H9 (cell line): ENCODE results near the gene RAB11FIP4. TPM values are rescaled to one million over a fixed set of nuclear protein-coding genes. Genes with fewer than 3 reads are reported as not detected.

ENCODE experiments used
- DNase-seq: peaks from one replicate; pipeline ENCODE4 v3.0.0-alpha.2; 2017
- H2AFZ ChIP-seq: one replicate; pipeline ENCODE4 v1.6.1; 2013; ENCODE audit warnings: mild to moderate bottlenecking, low read length, control low read depth, moderate library complexity
- H2AK5ac ChIP-seq: 2 replicates; pipeline ENCODE4 v1.6.1; 2013; ENCODE audit warnings: low read length, control low read depth, mixed read lengths; ENCODE audit not compliant: insufficient read length
- H2BK120ac ChIP-seq: one replicate; pipeline ENCODE4 v1.6.1; 2013; ENCODE audit warnings: low read depth, mild to moderate bottlenecking, low read length, control low read depth, inconsistent platforms; ENCODE audit not compliant: poor library complexity, severe bottlenecking
- H2BK12ac ChIP-seq: 2 replicates; pipeline ENCODE4 v1.6.1; 2013; ENCODE audit warnings: low read length, control low read depth, mixed read lengths, low read depth; ENCODE audit not compliant: insufficient read length
- H2BK15ac ChIP-seq: 2 replicates; pipeline ENCODE4 v1.6.1; 2013; ENCODE audit warnings: low read depth, low read length, control low read depth
- H2BK20ac ChIP-seq: one replicate; pipeline ENCODE4 v1.6.1; 2013; ENCODE audit warnings: low read depth, mild to moderate bottlenecking, low read length, control low read depth, inconsistent platforms; ENCODE audit not compliant: poor library complexity, severe bottlenecking
- H2BK5ac ChIP-seq: 2 replicates; pipeline ENCODE4 v1.6.1; 2013; ENCODE audit warnings: low read length, control low read depth, mixed read lengths; ENCODE audit not compliant: insufficient read length
- H3K14ac ChIP-seq: 2 replicates; pipeline ENCODE4 v1.6.1; 2013; ENCODE audit warnings: low read length, control low read depth; ENCODE audit not compliant: insufficient read depth
- H3K18ac ChIP-seq: 2 replicates; pipeline ENCODE4 v1.6.1; 2013; ENCODE audit warnings: low read depth, mild to moderate bottlenecking, mixed read lengths, low read length, control low read depth; ENCODE audit not compliant: insufficient read length
- H3K23ac ChIP-seq: 2 replicates; pipeline ENCODE4 v1.6.1; 2013; ENCODE audit warnings: low read length, control low read depth, mixed read lengths, low read depth; ENCODE audit not compliant: insufficient read length
- H3K23me2 ChIP-seq: 2 replicates; pipeline ENCODE4 v1.6.1; 2013; ENCODE audit warnings: low read depth, mild to moderate bottlenecking, mixed read lengths, low read length, control low read depth; ENCODE audit not compliant: insufficient read length, poor library complexity, severe bottlenecking
- H3K27ac ChIP-seq: 2 replicates; pipeline ENCODE4 v1.5.1; 2013; ENCODE audit warnings: low read length, control low read depth, mixed read lengths, low read depth; ENCODE audit not compliant: insufficient read length
- H3K27me3 ChIP-seq: 2 replicates; pipeline ENCODE4 v1.6.1; 2013; ENCODE audit warnings: low read length, control low read depth, inconsistent platforms; ENCODE audit not compliant: insufficient read depth
- H3K4ac ChIP-seq: 2 replicates; pipeline ENCODE4 v1.6.1; 2013; ENCODE audit warnings: low read depth, mild to moderate bottlenecking, control low read depth, inconsistent platforms, low read length, moderate library complexity
- H3K4me1 ChIP-seq: 2 replicates; pipeline ENCODE4 v1.6.1; 2013; ENCODE audit warnings: low read length, control low read depth, inconsistent platforms; ENCODE audit not compliant: insufficient read depth
- H3K4me2 ChIP-seq: 2 replicates; pipeline ENCODE4 v1.6.1; 2013; ENCODE audit warnings: low read length, control low read depth, mixed read lengths; ENCODE audit not compliant: insufficient read length, insufficient read depth
- H3K56ac ChIP-seq: 2 replicates; pipeline ENCODE4 v1.6.1; 2013; ENCODE audit warnings: low read depth, mild to moderate bottlenecking, mixed read lengths, low read length, control low read depth; ENCODE audit not compliant: insufficient read length
- H3K79me1 ChIP-seq: 2 replicates; pipeline ENCODE4 v1.6.1; 2013; ENCODE audit warnings: low read depth, mild to moderate bottlenecking, moderate library complexity, low read length, control low read depth, inconsistent platforms; ENCODE audit not compliant: insufficient read depth, poor library complexity, severe bottlenecking
- H3K79me2 ChIP-seq: 2 replicates; pipeline ENCODE4 v1.6.1; 2013; ENCODE audit warnings: low read length, control low read depth, inconsistent platforms; ENCODE audit not compliant: insufficient read depth
- H3K9ac ChIP-seq: 2 replicates; pipeline ENCODE4 v1.6.1; 2013; ENCODE audit warnings: low read length, control low read depth, mixed read lengths; ENCODE audit not compliant: insufficient read length; ENCODE audit errors: extremely low read depth
- H3K9me3 ChIP-seq: one replicate; pipeline ENCODE4 v1.6.1; 2013; ENCODE audit warnings: low read depth, low read length, inconsistent platforms; ENCODE audit not compliant: control insufficient read depth
- H3T11ph ChIP-seq: one replicate; pipeline ENCODE4 v1.6.1; 2013; ENCODE audit warnings: mild to moderate bottlenecking, low read length, control low read depth, inconsistent platforms
- H4K20me1 ChIP-seq: one replicate; pipeline ENCODE4 v1.6.1; 2013; ENCODE audit not compliant: control insufficient read depth, insufficient read length, insufficient read depth
- H4K5ac ChIP-seq: 2 replicates; pipeline ENCODE4 v1.6.1; 2013; ENCODE audit warnings: low read depth, mild to moderate bottlenecking, mixed read lengths, low read length, control low read depth; ENCODE audit not compliant: insufficient read length
- H4K8ac ChIP-seq: replicated peaks from 2 replicates; pipeline ENCODE4 v1.6.1; 2013; ENCODE audit warnings: low read length, control low read depth, mixed read lengths, low read depth; ENCODE audit not compliant: insufficient read length
- H4K91ac ChIP-seq: 2 replicates; pipeline ENCODE4 v1.6.1; 2013; ENCODE audit warnings: low read depth, mild to moderate bottlenecking, moderate library complexity, mixed read lengths, low read length, control low read depth; ENCODE audit not compliant: insufficient read length
- H3K27ac Mint-ChIP-seq, 3 experiments: 2 replicates in 2 of 3; 3 replicates in 1 of 3; pipeline ENCODE4 v1.8.0; 2020 to 2021; ENCODE audit warnings: mixed read lengths in 3 of 3, mild to moderate bottlenecking in 1 of 3, moderate library complexity in 1 of 3
- H3K27me3 Mint-ChIP-seq: 2 replicates; pipeline ENCODE4 v1.8.0; 2021; ENCODE audit warnings: low read depth, mild to moderate bottlenecking, moderate library complexity, mixed read lengths
- H3K36me3 Mint-ChIP-seq, 3 experiments: 2 replicates in 2 of 3; 3 replicates in 1 of 3; pipeline ENCODE4 v1.8.0; 2020 to 2021; ENCODE audit warnings: low read depth in 3 of 3, mixed read lengths in 3 of 3; ENCODE audit not compliant: insufficient read depth in 1 of 3
- H3K4me1 Mint-ChIP-seq, 2 experiments: 2 replicates each; pipeline ENCODE4 v1.8.0; 2020; ENCODE audit warnings: mixed read lengths in 2 of 2
- H3K4me3 Mint-ChIP-seq, 2 experiments: 2 replicates in 1 of 2; 3 replicates in 1 of 2; pipeline ENCODE4 v1.8.0; 2020 to 2021; ENCODE audit warnings: mild to moderate bottlenecking in 2 of 2, mixed read lengths in 2 of 2, moderate library complexity in 1 of 2
- H3K9me3 Mint-ChIP-seq, 2 experiments: 2 replicates in 1 of 2; 3 replicates in 1 of 2; pipeline ENCODE4 v1.8.0; 2020; ENCODE audit warnings: mild to moderate bottlenecking in 2 of 2, mixed read lengths in 2 of 2, moderate library complexity in 1 of 2
- CTCF ChIP-seq: fragments of 200-600 bp; sonication (generic); conservative IDR thresholded peaks from 3 replicates; pipeline ENCODE4 v1.8.0; 2021; ENCODE audit warnings: antibody characterized with exemption, mild to moderate bottlenecking
- total RNA-seq: library from RNA; stranded (reverse); gene quantifications from 2 replicates; pipeline ENCODE4 v1.2.1, GENCODE V29; 2021

RAB11FIP4 gene
- total RNA-seq, 1 experiment from 2014 or later, result 25.7 TPM

- Histone ChIP-seq H3K14ac (no peak overlapping the region), H4K8ac (no peak overlapping the region), H2BK5ac (no peak overlapping the region), H3K79me1 (no peaks in the 10 kb centered on the region), H3K56ac (no peak overlapping the region), H4K5ac (no peak overlapping the region), H3K9ac (no peak overlapping the region), H2BK12ac (no peak overlapping the region), H2BK15ac (no peak overlapping the region), H2AFZ (no peak overlapping the region), H3T11ph (no peak overlapping the region), H3K23me2 (no peaks in the 10 kb centered on the region), H3K4ac (no peak overlapping the region), H2BK20ac (no peak overlapping the region), H4K20me1 (no peaks in the 10 kb centered on the region), H2AK5ac (no peak overlapping the region), H3K23ac (no peak overlapping the region), H2BK120ac (no peak overlapping the region), H4K91ac (no peak overlapping the region), H3K79me2 (no peaks in the 10 kb centered on the region), H3K27me3 (no peaks in the 10 kb centered on the region), H3K4me1 (no peaks in the 10 kb centered on the region), H3K9me3 (no peaks in the 10 kb centered on the region), H3K4me2 (no peak overlapping the region), H3K18ac (no peak overlapping the region), H3K27ac (no peak overlapping the region)
- Mint-ChIP-seq H3K36me3 (peaks cover 2 to 29% (median 15%) of the 10 kb centered on the region in 3 experiments; a peak in 5 of 7 replicates), H3K27me3 (no peaks in the 10 kb centered on the region), H3K27ac (no peak overlapping the region), H3K4me3 (no peak overlapping the region), H3K4me1 (no peaks in the 10 kb centered on the region), H3K9me3 (no peaks in the 10 kb centered on the region; a peak in 1 of 5 replicates)
- no peak for TF ChIP-seq CTCF
- DNase-seq, result no peak
These were observed 42.0 kb upstream of the RAB11FIP4 start for GRCh38 chr17:31349454-31349853.
